Upper lobe of right lung (tissue), 1 donor: Measurements from ENCODE around the gene GMDS. TPM values are rescaled to one million over a fixed set of nuclear protein-coding genes. Genes with fewer than 3 reads are reported as not detected.

Experiments
- ATAC-seq: fragments of 200-7000 bp; cut with Tn5 transposase; one replicate; pipeline ENCODE4 v1.9.1; 2020; ENCODE audit warnings: mild to moderate bottlenecking, moderate library complexity
- DNase-seq: peaks from one replicate; pipeline ENCODE4 v3.0.0-alpha.2; 2020
- H3K27ac ChIP-seq: fragments of 200-600 bp; one replicate; pipeline ENCODE4 v1.8.0; 2022
- H3K27me3 ChIP-seq: fragments of 200-600 bp; one replicate; pipeline ENCODE4 v1.8.0; 2022; ENCODE audit warnings: mild to moderate bottlenecking
- H3K36me3 ChIP-seq: fragments of 200-600 bp; one replicate; pipeline ENCODE4 v1.8.0; 2022
- H3K4me1 ChIP-seq: fragments of 200-600 bp; one replicate; pipeline ENCODE4 v1.8.0; 2022
- H3K4me3 ChIP-seq: fragments of 200-600 bp; one replicate; pipeline ENCODE4 v1.8.0; 2022; ENCODE audit warnings: mild to moderate bottlenecking
- H3K9me3 ChIP-seq: fragments of 200-600 bp; one replicate; pipeline ENCODE4 v1.8.0; 2022
- CTCF ChIP-seq: fragments of 200-600 bp; IDR thresholded peaks from one replicate; pipeline ENCODE4 v1.8.0; 2022; ENCODE audit warnings: antibody characterized with exemption
- intact Hi-C: fragments of 100-400 bp; cut with DNase I; formaldehyde crosslinking; loops from one replicate; pipeline ENCODE4 v1.11.0; 2022
- total RNA-seq: library from RNA; stranded (reverse); fragmentation: NEBNext Ultra II Directional; extraction: Animal tissue kit (Norgen Biotek cat#: 25700); gene quantifications from one replicate; pipeline ENCODE4 v1.2.1, GENCODE V29; 2021
- donor health status: DM: no; HTN: yes; CAD: no; lungs with severe emphysema.

Gene GMDS
- total RNA-seq, 1 donor from 2014 or later = 12.2 TPM

GRCh38 chr6:2179950-2180349 lies 65.5 kb downstream of the GMDS start:
- intact Hi-C loops = no loop called here
- Histone ChIP-seq H3K36me3 (no peaks in the 10 kb centered on the region), H3K27me3 (no peaks in the 10 kb centered on the region), H3K9me3 (no peaks in the 10 kb centered on the region), H3K27ac (no peak overlapping the region), H3K4me1 (no peaks in the 10 kb centered on the region), H3K4me3 (no peak overlapping the region)
- DNase-seq = no peak
- ATAC-seq = peak; percentile 93
- no peak for TF ChIP-seq CTCF

- no peaks in the 10 kb centered on the region for H3K4me1 ChIP-seq
- no peaks in the 10 kb centered on the region for H3K27me3 ChIP-seq
- DNase-seq (no peak), ATAC-seq (no peak)
- no peaks in the 10 kb centered on the region for H3K9me3 ChIP-seq
- H3K27ac ChIP-seq = no peak overlapping the region
- no peak for TF ChIP-seq CTCF
- H3K4me3 ChIP-seq = no peak overlapping the region
- intact Hi-C loops = no loop called here
- no peaks in the 10 kb centered on the region for H3K36me3 ChIP-seq
Measured at GRCh38 chr6:2179241-2179640, 66.2 kb downstream of the GMDS start.

GRCh38 chr6:2178125-2178524 lies 67.3 kb downstream of the GMDS start:
- no peak for DNase-seq
- H3K9me3 ChIP-seq = no peaks in the 10 kb centered on the region
- H3K27me3 ChIP-seq = no peaks in the 10 kb centered on the region
- H3K36me3 ChIP-seq = no peaks in the 10 kb centered on the region
- TF ChIP-seq CTCF = no peak
- H3K4me1 ChIP-seq = no peaks in the 10 kb centered on the region
- no peak overlapping the region for H3K27ac ChIP-seq
- no peak for ATAC-seq
- intact Hi-C loops = no loop called here
- no peak overlapping the region for H3K4me3 ChIP-seq

- Histone ChIP-seq H3K27me3 (no peaks in the 10 kb centered on the region), H3K4me3 (no peak overlapping the region), H3K9me3 (no peaks in the 10 kb centered on the region), H3K27ac (no peak overlapping the region), H3K4me1 (no peaks in the 10 kb centered on the region), H3K36me3 (no peaks in the 10 kb centered on the region)
- no peak for TF ChIP-seq CTCF
- intact Hi-C loops = no loop called here
- no peak for DNase-seq
- no peak for ATAC-seq
Measured at GRCh38 chr6:2175825-2176224, 69.6 kb downstream of the GMDS start.

GRCh38 chr6:2173203-2173961 lies 72.0 kb downstream of the GMDS start:
- TF ChIP-seq CTCF = no peak
- ATAC-seq (no peak), DNase-seq (no peak)
- Histone ChIP-seq H3K27me3 (no peaks in the 10 kb centered on the region), H3K9me3 (no peaks in the 10 kb centered on the region), H3K4me1 (no peaks in the 10 kb centered on the region), H3K27ac (no peak overlapping the region), H3K4me3 (no peak overlapping the region), H3K36me3 (no peaks in the 10 kb centered on the region)
- intact Hi-C loops = no loop called here

GRCh38 chr6:2171728-2172127 lies 73.7 kb downstream of the GMDS start:
- no peaks in the 10 kb centered on the region for H3K4me1 ChIP-seq
- no peaks in the 10 kb centered on the region for H3K27me3 ChIP-seq
- no peaks in the 10 kb centered on the region for H3K9me3 ChIP-seq
- H3K27ac ChIP-seq = no peak overlapping the region
- intact Hi-C loops = no loop called here
- DNase-seq (no peak), ATAC-seq (no peak)
- H3K36me3 ChIP-seq = no peaks in the 10 kb centered on the region
- H3K4me3 ChIP-seq = no peak overlapping the region
- TF ChIP-seq CTCF = no peak
